Measurements from ENCODE around the gene LILRB5.

Gene LILRB5

DNA sequence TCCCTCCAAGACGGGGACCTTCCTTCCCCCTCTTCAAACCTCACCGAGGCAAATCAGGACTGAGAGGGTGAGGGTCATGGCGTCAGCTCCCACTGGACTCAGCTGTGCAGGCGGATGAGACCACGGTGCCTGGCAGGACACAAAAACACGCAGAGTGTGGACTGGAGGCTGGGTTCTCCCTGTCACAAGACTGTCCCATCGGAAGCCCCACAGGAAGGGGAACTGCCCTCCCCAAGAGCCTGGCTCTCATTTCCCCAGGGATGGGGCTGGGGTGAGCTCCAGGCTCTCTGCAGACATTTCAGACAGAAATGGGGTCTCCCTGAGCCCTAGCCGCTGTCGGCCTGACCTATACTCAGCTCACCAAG, at the start of gene LILRB5:
LILRB5 (minus strand) TSS at position 158 of the 365 bp plus-strand sequence; CDS start at position 78, 80 bp downstream.
- H3K27me3 ChIP-seq (ENCODE audit: insufficient read depth, low read length), result peaks cover 17% of the 10 kb centered on the region; the same call in 1 of the 2 replicates
- H3K36me3 ChIP-seq (ENCODE audit: insufficient read depth, low read length), result no peaks in the 10 kb centered on the region
- H3K4me3 ChIP-seq (ENCODE audit: low read depth, low read length, poor library complexity, severe bottlenecking), result no peak within 1 kb of the TSS
- no peak within 1 kb of the TSS for H2AFZ ChIP-seq (ENCODE audit: low read length)
- H3K79me2 ChIP-seq (ENCODE audit: insufficient read depth, low read length), result no peaks in the 10 kb centered on the region
- no peaks in the 10 kb centered on the region for H3K4me1 ChIP-seq (ENCODE audit: insufficient read depth, low read length, severe bottlenecking)
- no peak within 1 kb of the TSS for H3K4me2 ChIP-seq (ENCODE audit: low read length)
- no peaks in the 10 kb centered on the region for H3F3A ChIP-seq (ENCODE audit: insufficient read depth, low read length)
- H3K9ac ChIP-seq (ENCODE audit: low read length), result no peak within 1 kb of the TSS
- H3K9me2 ChIP-seq (ENCODE audit: low read depth, low read length), result no peaks in the 10 kb centered on the region
- TF ChIP-seq EZH2 (IDR thresholded peaks at IDR 0.05; ENCODE audit: borderline replicate concordance, low read length), result no peak
- TF ChIP-seq, protein P1, sequence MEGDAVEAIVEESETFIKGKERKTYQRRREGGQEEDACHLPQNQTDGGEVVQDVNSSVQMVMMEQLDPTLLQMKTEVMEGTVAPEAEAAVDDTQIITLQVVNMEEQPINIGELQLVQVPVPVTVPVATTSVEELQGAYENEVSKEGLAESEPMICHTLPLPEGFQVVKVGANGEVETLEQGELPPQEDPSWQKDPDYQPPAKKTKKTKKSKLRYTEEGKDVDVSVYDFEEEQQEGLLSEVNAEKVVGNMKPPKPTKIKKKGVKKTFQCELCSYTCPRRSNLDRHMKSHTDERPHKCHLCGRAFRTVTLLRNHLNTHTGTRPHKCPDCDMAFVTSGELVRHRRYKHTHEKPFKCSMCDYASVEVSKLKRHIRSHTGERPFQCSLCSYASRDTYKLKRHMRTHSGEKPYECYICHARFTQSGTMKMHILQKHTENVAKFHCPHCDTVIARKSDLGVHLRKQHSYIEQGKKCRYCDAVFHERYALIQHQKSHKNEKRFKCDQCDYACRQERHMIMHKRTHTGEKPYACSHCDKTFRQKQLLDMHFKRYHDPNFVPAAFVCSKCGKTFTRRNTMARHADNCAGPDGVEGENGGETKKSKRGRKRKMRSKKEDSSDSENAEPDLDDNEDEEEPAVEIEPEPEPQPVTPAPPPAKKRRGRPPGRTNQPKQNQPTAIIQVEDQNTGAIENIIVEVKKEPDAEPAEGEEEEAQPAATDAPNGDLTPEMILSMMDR (IDR thresholded peaks at IDR 0.05; ENCODE audit: low read length), result no peak
- no peak within 1 kb of the TSS for H3K27ac ChIP-seq (ENCODE audit: low read depth, low read length, poor library complexity, severe bottlenecking)
- no peaks in the 10 kb centered on the region for H3K9me3 ChIP-seq (ENCODE audit: low read length)
- no peaks in the 10 kb centered on the region for H4K20me1 ChIP-seq (ENCODE audit: insufficient read depth, low read length)

DNA sequence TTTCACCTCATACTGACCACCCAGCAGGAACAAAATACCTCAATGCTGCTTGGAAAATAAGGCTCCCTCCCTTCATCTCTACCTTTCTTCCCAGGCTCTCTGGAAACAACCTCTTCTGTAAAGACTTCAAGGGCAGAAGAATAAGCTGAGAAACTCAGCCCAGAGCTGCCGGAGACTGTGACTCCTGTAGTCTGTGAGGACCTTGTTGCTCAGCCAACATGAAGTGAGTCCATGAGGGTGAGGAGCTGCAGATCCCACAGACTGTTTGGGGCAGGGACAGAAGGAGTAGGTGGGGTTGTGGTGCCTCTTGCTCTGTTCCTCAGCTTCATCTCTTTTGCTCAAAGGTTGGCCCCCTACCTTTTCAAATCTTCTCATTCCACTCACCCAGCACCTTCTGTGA, 48.1 kb upstream of the LILRB5 start:
- TF ChIP-seq, protein P1 (IDR thresholded peaks at IDR 0.05; ENCODE audit: low read length), result no peak
- TF ChIP-seq EZH2 (IDR thresholded peaks at IDR 0.05; ENCODE audit: borderline replicate concordance, low read length), result no peak
- no peak overlapping the region for H2AFZ ChIP-seq (ENCODE audit: low read length)
- no peak overlapping the region for H3K4me2 ChIP-seq (ENCODE audit: low read length)

DNA sequence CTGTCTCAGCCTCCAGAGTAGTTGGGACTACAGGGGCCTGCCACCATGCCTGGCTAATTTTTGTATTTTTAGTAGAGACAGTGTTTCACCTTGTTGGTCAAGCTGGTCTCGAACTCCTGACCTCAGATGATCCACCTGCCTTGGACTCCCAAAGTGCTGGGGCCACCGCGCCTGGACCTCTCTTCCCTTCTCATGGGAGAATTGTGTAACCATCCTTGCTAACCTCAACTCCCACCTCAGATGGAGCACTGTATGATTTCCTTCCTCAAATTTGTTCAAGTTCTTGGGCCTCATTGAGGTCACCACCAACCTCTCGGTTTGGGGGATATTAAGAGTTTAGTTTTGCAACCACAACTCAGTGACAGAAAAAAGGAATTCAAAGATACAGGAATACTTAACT, 45.2 kb upstream of the LILRB5 start:
- H3K4me2 ChIP-seq (ENCODE audit: low read length), result no peak overlapping the region
- H3K27me3 ChIP-seq (ENCODE audit: insufficient read depth, low read length), result no peaks in the 10 kb centered on the region
- no peaks in the 10 kb centered on the region for H3K9me2 ChIP-seq (ENCODE audit: low read depth, low read length)
- no peaks in the 10 kb centered on the region for H3F3A ChIP-seq (ENCODE audit: insufficient read depth, low read length)
- no peak overlapping the region for H2AFZ ChIP-seq (ENCODE audit: low read length)
- no peak overlapping the region for H3K4me3 ChIP-seq (ENCODE audit: low read depth, low read length, poor library complexity, severe bottlenecking)
- H4K20me1 ChIP-seq (ENCODE audit: insufficient read depth, low read length), result no peaks in the 10 kb centered on the region
- no peaks in the 10 kb centered on the region for H3K79me2 ChIP-seq (ENCODE audit: insufficient read depth, low read length)
- H3K27ac ChIP-seq (ENCODE audit: low read depth, low read length, poor library complexity, severe bottlenecking), result no peak overlapping the region
- no peaks in the 10 kb centered on the region for H3K36me3 ChIP-seq (ENCODE audit: insufficient read depth, low read length)
- TF ChIP-seq, protein P1 (IDR thresholded peaks at IDR 0.05; ENCODE audit: low read length), result no peak
- no peak for TF ChIP-seq EZH2 (IDR thresholded peaks at IDR 0.05; ENCODE audit: borderline replicate concordance, low read length)
- no peaks in the 10 kb centered on the region for H3K9me3 ChIP-seq (ENCODE audit: low read length)
- no peak overlapping the region for H3K9ac ChIP-seq (ENCODE audit: low read length)
- no peaks in the 10 kb centered on the region for H3K4me1 ChIP-seq (ENCODE audit: insufficient read depth, low read length, severe bottlenecking)

More for the DNA sequence above, 48.1 kb upstream of the LILRB5 start:
- no peaks in the 10 kb centered on the region for H3K79me2 ChIP-seq (ENCODE audit: insufficient read depth, low read length)
- no peak overlapping the region for H3K9ac ChIP-seq (ENCODE audit: low read length)
- H3K9me3 ChIP-seq (ENCODE audit: low read length), result no peaks in the 10 kb centered on the region
- no peak overlapping the region for H3K4me3 ChIP-seq (ENCODE audit: low read depth, low read length, poor library complexity, severe bottlenecking)
- H3K9me2 ChIP-seq (ENCODE audit: low read depth, low read length), result no peaks in the 10 kb centered on the region
- H4K20me1 ChIP-seq (ENCODE audit: insufficient read depth, low read length), result no peaks in the 10 kb centered on the region
- H3F3A ChIP-seq (ENCODE audit: insufficient read depth, low read length), result no peaks in the 10 kb centered on the region
- no peaks in the 10 kb centered on the region for H3K36me3 ChIP-seq (ENCODE audit: insufficient read depth, low read length)
- H3K4me1 ChIP-seq (ENCODE audit: insufficient read depth, low read length, severe bottlenecking), result no peaks in the 10 kb centered on the region
- no peaks in the 10 kb centered on the region for H3K27me3 ChIP-seq (ENCODE audit: insufficient read depth, low read length)
- H3K27ac ChIP-seq (ENCODE audit: low read depth, low read length, poor library complexity, severe bottlenecking), result no peak overlapping the region
